ENCODE measurements around the gene DESI2.
A peak's percentile ranks its signal among the peaks of the same experiment; 100 is the strongest.

The DESI2 gene

GRCh38 chr1:244652623-244653438 is at the start of gene DESI2:
Gene DESI2 (plus strand): TSS chr1:244653126. CDS start chr1:244653314, 188 bp downstream.
- peak; percentile 93 for DNase-seq (ENCODE audit: low spot score)

- DNase-seq (ENCODE audit: low spot score): no peak
These were observed 49.4 kb upstream of the DESI2 start for GRCh38 chr1:244603498-244603897.

GRCh38 chr1:244605835-244606370 is 47.0 kb upstream of the DESI2 start:
- DNase-seq (ENCODE audit: low spot score): no peak

GRCh38 chr1:244614113-244614836 is 38.7 kb upstream of the DESI2 start:
- DNase-seq (ENCODE audit: low spot score): no peak

- no peak for DNase-seq (ENCODE audit: low spot score)
These were observed 38.0 kb upstream of the DESI2 start for GRCh38 chr1:244614879-244615278.

GRCh38 chr1:244615301-244615700 is 37.6 kb upstream of the DESI2 start:
- no peak for DNase-seq (ENCODE audit: low spot score)

- DNase-seq (ENCODE audit: low spot score): no peak
These were observed 26.2 kb upstream of the DESI2 start for GRCh38 chr1:244626709-244627108.

GRCh38 chr1:244628789-244629188 is 24.1 kb upstream of the DESI2 start:
- no peak for DNase-seq (ENCODE audit: low spot score)

GRCh38 chr1:244633140-244633539 is 19.8 kb upstream of the DESI2 start:
- no peak for DNase-seq (ENCODE audit: low spot score)

GRCh38 chr1:244634546-244634945 is 18.4 kb upstream of the DESI2 start:
- no peak for DNase-seq (ENCODE audit: low spot score)

GRCh38 chr1:244636488-244637259 is 16.3 kb upstream of the DESI2 start:
- no peak for DNase-seq (ENCODE audit: low spot score)

GRCh38 chr1:244639561-244639960 is 13.4 kb upstream of the DESI2 start:
- no peak for DNase-seq (ENCODE audit: low spot score)

GRCh38 chr1:244640917-244641316 is 12.0 kb upstream of the DESI2 start:
- no peak for DNase-seq (ENCODE audit: low spot score)

GRCh38 chr1:244642526-244642925 is 10.4 kb upstream of the DESI2 start:
- no peak for DNase-seq (ENCODE audit: low spot score)

GRCh38 chr1:244642988-244643387 is 9.9 kb upstream of the DESI2 start:
- no peak for DNase-seq (ENCODE audit: low spot score)

GRCh38 chr1:244645414-244645813 is 7.5 kb upstream of the DESI2 start:
- DNase-seq (ENCODE audit: low spot score): no peak

- no peak for DNase-seq (ENCODE audit: low spot score)
These were observed 7.0 kb upstream of the DESI2 start for GRCh38 chr1:244645890-244646289.

GRCh38 chr1:244647819-244648218 is 5.1 kb upstream of the DESI2 start:
- no peak for DNase-seq (ENCODE audit: low spot score)

GRCh38 chr1:244651956-244652622 is 837 bp upstream of the DESI2 start:
- DNase-seq (ENCODE audit: low spot score): no peak

GRCh38 chr1:244653439-244654107 is 647 bp downstream of the DESI2 start:
- DNase-seq (ENCODE audit: low spot score): no peak
